Dermis blood vessel endothelial cell (primary cell): Measurements from ENCODE around the gene C10orf95. TPM values are rescaled to one million over a fixed set of nuclear protein-coding genes. Genes with fewer than 3 reads are reported as not detected.

Experiments used
- DNase-seq: peaks from one replicate; pipeline ENCODE4 v3.0.0; 2010
- total RNA-seq: library from RNA; depleted of rRNA; stranded (reverse); fragments of >200 nt; gene quantifications from 2 replicates; pipeline ENCODE4 v1.2.3, GENCODE V29; 2014

The C10orf95 gene
- total RNA-seq, 1 donor from 2014 or later: not detected

GRCh38 chr10:102413806-102414561, 37.4 kb downstream of the C10orf95 start:
- no peak for DNase-seq

GRCh38 chr10:102413053-102413705, 38.2 kb downstream of the C10orf95 start:
- DNase-seq: no peak

GRCh38 chr10:102412293-102412692, 39.0 kb downstream of the C10orf95 start:
- DNase-seq: no peak

- DNase-seq: no peak
Observed at GRCh38 chr10:102411341-102412255, 39.7 kb downstream of the C10orf95 start.

- no peak for DNase-seq
Observed at GRCh38 chr10:102410429-102411073, 40.8 kb downstream of the C10orf95 start.

GRCh38 chr10:102409604-102410428, 41.5 kb downstream of the C10orf95 start:
- DNase-seq: no peak

GRCh38 chr10:102408728-102409603, 42.4 kb downstream of the C10orf95 start:
- DNase-seq: no peak

GRCh38 chr10:102408131-102408727, 43.1 kb downstream of the C10orf95 start:
- no peak for DNase-seq

- DNase-seq: no peak
Observed at GRCh38 chr10:102407425-102408130, 43.8 kb downstream of the C10orf95 start.

- no peak for DNase-seq
Observed at GRCh38 chr10:102406815-102407214, 44.5 kb downstream of the C10orf95 start.

GRCh38 chr10:102405632-102406031, 45.7 kb downstream of the C10orf95 start:
- DNase-seq: no peak

GRCh38 chr10:102405108-102405571, 46.2 kb downstream of the C10orf95 start:
- no peak for DNase-seq

GRCh38 chr10:102404361-102405107, 46.8 kb downstream of the C10orf95 start:
- DNase-seq: no peak

- DNase-seq: no peak
Observed at GRCh38 chr10:102403115-102403514, 48.2 kb downstream of the C10orf95 start.

GRCh38 chr10:102402512-102402896, 48.8 kb downstream of the C10orf95 start:
- DNase-seq: no peak

- DNase-seq: no peak
Observed at GRCh38 chr10:102401735-102402511, 49.4 kb downstream of the C10orf95 start.

GRCh38 chr10:102401342-102401654, 50.0 kb downstream of the C10orf95 start:
- DNase-seq: no peak
